Stimulated activated CD4-positive, alpha-beta T cell treated with anti-CD3 and anti-CD28 coated beads, Interleukin-12 subunit alpha, Interleukin-12 subunit beta, amount 100 ng/mL, for 24 hours (primary cell): ENCODE measurements around the gene VAPB.
A peak's percentile ranks its signal among the peaks of the same experiment; 100 is the strongest.

Experiments used
- DNase-seq, 2 experiments: peaks; one replicate each; pipeline ENCODE4 v3.0.0-alpha.2; 2020; ENCODE audit warnings: low read depth in 2 of 2

VAPB gene

GRCh38 chr20:58461899-58462298 lies 72.9 kb downstream of the VAPB start:
- DNase-seq = no peak

GRCh38 chr20:58463256-58463655 lies 74.2 kb downstream of the VAPB start:
- DNase-seq = no peak

- DNase-seq = no peak
Measured at GRCh38 chr20:58464838-58465237, 75.8 kb downstream of the VAPB start.

- no peak for DNase-seq
Measured at GRCh38 chr20:58466095-58466708, 77.2 kb downstream of the VAPB start.

GRCh38 chr20:58466729-58467571 lies 77.9 kb downstream of the VAPB start:
- DNase-seq = no peak

GRCh38 chr20:58467572-58468527 lies 78.8 kb downstream of the VAPB start:
- DNase-seq = no peak

- DNase-seq = no peak
Measured at GRCh38 chr20:58469616-58470015, 80.6 kb downstream of the VAPB start.

- DNase-seq = no peak
Measured at GRCh38 chr20:58470336-58471192, 81.5 kb downstream of the VAPB start.

- DNase-seq = no peak
Measured at GRCh38 chr20:58471193-58472164, 82.5 kb downstream of the VAPB start.

GRCh38 chr20:58472273-58473018 lies 83.4 kb downstream of the VAPB start:
- no peak for DNase-seq

- DNase-seq = no peak
Measured at GRCh38 chr20:58473453-58474425, 84.7 kb downstream of the VAPB start.

- DNase-seq = no peak
Measured at GRCh38 chr20:58475466-58475865, 86.4 kb downstream of the VAPB start.

- no peak for DNase-seq
Measured at GRCh38 chr20:58478141-58478805, 89.2 kb downstream of the VAPB start.

- no peak for DNase-seq
Measured at GRCh38 chr20:58479726-58480440, 90.9 kb downstream of the VAPB start.

GRCh38 chr20:58480551-58481336 lies 91.7 kb downstream of the VAPB start:
- DNase-seq = no peak

- peak; percentile 36 to 53 for DNase-seq
Measured at GRCh38 chr20:58481481-58482021, 92.5 kb downstream of the VAPB start.
